ENCODE data around the gene SCNN1B. TPM values are rescaled to one million over a fixed set of nuclear protein-coding genes. Genes with fewer than 3 reads are reported as not detected.
A peak's percentile ranks its signal among the peaks of the same experiment; 100 is the strongest.
"Not testable (repeated sequence)": the region's sequence is repeated elsewhere in the genome, so short reads cannot be mapped to it uniquely, and the experiment has no call there.

SCNN1B gene
- total RNA-seq, 2 donors from 2014 or later: 9.2 to 11.8 TPM

DNA sequence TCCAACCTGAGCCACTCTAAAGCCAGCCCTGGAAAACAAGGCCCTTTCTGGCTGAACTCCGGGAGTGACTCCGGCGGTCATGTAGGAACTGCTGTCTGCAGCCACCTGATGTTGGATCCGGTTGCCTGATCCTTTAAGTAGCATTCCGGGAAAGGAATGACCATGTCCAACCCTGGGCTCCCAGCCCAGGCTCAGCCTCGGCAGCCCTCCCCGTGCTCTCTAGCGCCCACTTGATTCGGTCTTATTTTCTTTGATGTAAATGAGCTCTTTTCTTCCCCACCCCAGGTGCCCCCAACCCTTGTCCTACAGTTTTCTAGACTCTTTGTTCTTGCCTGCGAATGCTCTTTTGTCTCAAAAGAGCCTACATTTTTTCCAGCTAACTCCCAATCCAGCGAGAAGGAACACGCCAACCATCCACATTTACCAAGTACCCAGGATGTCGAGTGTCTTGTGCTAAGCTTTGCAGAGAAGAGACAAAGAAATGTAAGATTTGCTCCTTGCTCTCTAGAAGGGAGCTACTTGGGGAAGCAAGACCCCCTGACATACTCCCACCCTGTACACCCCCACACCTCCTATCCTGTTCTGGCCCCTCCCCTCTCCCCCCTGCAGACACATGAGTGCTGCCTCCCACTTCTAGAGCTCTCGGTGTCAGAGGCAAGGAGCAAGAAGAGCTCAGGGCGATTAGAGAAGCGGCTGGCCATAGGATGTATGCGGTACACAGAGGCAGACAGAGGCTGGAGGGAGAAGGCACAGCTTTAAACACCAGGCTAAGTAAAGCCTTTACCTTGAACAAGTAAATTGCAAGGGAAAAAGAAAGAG is 97.1 kb downstream of the SCNN1B start:
- TF ChIP-seq, protein P1, sequence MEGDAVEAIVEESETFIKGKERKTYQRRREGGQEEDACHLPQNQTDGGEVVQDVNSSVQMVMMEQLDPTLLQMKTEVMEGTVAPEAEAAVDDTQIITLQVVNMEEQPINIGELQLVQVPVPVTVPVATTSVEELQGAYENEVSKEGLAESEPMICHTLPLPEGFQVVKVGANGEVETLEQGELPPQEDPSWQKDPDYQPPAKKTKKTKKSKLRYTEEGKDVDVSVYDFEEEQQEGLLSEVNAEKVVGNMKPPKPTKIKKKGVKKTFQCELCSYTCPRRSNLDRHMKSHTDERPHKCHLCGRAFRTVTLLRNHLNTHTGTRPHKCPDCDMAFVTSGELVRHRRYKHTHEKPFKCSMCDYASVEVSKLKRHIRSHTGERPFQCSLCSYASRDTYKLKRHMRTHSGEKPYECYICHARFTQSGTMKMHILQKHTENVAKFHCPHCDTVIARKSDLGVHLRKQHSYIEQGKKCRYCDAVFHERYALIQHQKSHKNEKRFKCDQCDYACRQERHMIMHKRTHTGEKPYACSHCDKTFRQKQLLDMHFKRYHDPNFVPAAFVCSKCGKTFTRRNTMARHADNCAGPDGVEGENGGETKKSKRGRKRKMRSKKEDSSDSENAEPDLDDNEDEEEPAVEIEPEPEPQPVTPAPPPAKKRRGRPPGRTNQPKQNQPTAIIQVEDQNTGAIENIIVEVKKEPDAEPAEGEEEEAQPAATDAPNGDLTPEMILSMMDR (IDR thresholded peaks at IDR 0.05): no peak
- TF ChIP-seq POLR2AphosphoS5 (IDR thresholded peaks at IDR 0.05): peak; percentile 59
- no peak for TF ChIP-seq POLR2A (IDR thresholded peaks at IDR 0.05)
- H3K27me3 ChIP-seq (replicated peaks; ENCODE audit: insufficient read depth): no peaks in the 10 kb centered on the region
- intact Hi-C loops (cut with DNase I): no loop called here
- peak; percentile 29 for DNase-seq (ENCODE audit: low spot score)
- no peaks in the 10 kb centered on the region for H3K9me3 ChIP-seq
- no peaks in the 10 kb centered on the region for H3K4me1 ChIP-seq (replicated peaks)
- no peak overlapping the region for H3K4me3 ChIP-seq
- no peak overlapping the region for H3K27ac ChIP-seq
- WGBS: 59% methylated on average over 17 of the region's 17 CpGs
- H3K36me3 ChIP-seq: peaks cover 0 to 13% of the 10 kb centered on the region in 2 donors

DNA sequence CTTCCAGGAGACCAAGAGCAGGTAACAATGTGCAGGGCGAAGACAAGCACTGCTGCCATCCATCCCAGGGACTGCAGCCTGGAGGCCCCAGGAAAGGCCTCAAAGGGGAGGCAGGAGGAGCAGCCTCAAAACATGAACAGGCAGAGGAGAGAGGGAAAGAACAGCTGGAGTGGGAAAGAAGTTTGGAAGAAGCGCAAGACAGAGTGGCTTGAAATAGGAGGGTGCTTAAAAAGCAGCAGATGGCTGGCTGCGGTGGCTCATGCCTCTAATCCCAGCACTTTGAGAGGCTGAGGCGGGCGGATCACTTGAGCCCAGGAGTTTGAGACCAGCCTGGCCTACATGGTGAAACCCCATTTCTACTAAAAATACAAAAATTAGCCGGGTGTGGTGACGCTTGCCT is 98.3 kb downstream of the SCNN1B start:
- WGBS: 96% methylated on average over 7 of the region's 7 CpGs
- peaks cover 0 to 14% of the 10 kb centered on the region in 2 donors for H3K36me3 ChIP-seq
- H3K27ac ChIP-seq; H3K9me3 ChIP-seq; H3K4me3 ChIP-seq; DNase-seq (ENCODE audit: low spot score); H3K4me1 ChIP-seq (replicated peaks); intact Hi-C loops (cut with DNase I); H3K27me3 ChIP-seq (replicated peaks; ENCODE audit: insufficient read depth): not testable (repeated sequence)

DNA sequence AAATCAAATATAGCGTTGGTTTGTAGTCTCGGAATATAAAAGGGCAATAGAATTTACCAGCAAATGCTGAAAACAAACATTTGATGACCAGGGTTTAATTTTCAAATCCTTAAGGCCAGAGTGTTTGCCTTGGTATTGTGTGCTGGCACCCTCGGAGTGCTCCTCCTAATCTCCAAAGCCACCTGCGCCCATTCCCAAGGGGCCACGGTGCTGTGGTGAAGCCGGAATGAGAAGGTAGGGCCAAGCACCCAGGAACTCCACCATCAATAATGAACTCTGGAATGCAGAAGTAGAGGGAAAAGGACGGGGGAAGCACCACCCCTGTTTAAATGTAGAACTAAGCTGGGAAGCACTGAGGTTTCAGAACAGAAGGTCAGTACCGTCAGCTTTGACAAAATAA is 99.0 kb downstream of the SCNN1B start:
- intact Hi-C loops (cut with DNase I): no loop called here
- H3K9me3 ChIP-seq: no peaks in the 10 kb centered on the region
- 89% methylated on average over 8 of the region's 8 CpGs for WGBS
- H3K4me1 ChIP-seq (replicated peaks): no peaks in the 10 kb centered on the region
- H3K36me3 ChIP-seq: peaks cover 0 to 20% of the 10 kb centered on the region in 2 donors
- DNase-seq (ENCODE audit: low spot score): no peak
- H3K4me3 ChIP-seq: no peak overlapping the region
- no peak overlapping the region for H3K27ac ChIP-seq
- no peak for TF ChIP-seq POLR2AphosphoS5 (IDR thresholded peaks at IDR 0.05)
- TF ChIP-seq, protein P1 (IDR thresholded peaks at IDR 0.05): no peak
- H3K27me3 ChIP-seq (replicated peaks; ENCODE audit: insufficient read depth): no peaks in the 10 kb centered on the region

DNA sequence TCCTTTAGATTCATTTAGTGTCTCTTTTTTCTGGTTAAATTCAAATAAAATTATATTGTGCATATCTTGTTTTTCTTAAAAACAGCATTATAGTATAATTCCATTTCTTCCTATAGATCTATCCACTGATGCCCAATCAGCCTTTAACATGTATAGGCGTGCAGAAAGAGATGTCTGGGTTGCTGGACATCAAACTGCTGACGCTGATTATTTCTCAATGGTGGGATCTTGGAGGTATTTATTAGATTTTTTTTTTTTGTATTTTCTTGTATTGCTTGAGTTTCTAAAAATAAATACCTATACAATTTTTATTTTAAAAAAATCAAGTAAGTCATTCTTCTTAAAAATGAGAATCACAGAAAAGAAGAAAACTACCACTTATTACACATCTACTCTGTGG is 100.0 kb downstream of the SCNN1B start:
- no peak overlapping the region for H3K4me3 ChIP-seq
- no peak for DNase-seq (ENCODE audit: low spot score)
- H3K27me3 ChIP-seq (replicated peaks; ENCODE audit: insufficient read depth): no peaks in the 10 kb centered on the region
- no peak overlapping the region for H3K27ac ChIP-seq
- WGBS: 97% methylated on average over 2 of the region's 2 CpGs
- H3K4me1 ChIP-seq (replicated peaks): no peaks in the 10 kb centered on the region
- H3K9me3 ChIP-seq: no peaks in the 10 kb centered on the region
- intact Hi-C loops (cut with DNase I): no loop called here
- peaks cover 0 to 19% of the 10 kb centered on the region in 2 donors for H3K36me3 ChIP-seq
- TF ChIP-seq, protein P1 (IDR thresholded peaks at IDR 0.05): no peak
- TF ChIP-seq POLR2AphosphoS5 (IDR thresholded peaks at IDR 0.05) (no peak), POLR2A (IDR thresholded peaks at IDR 0.05) (no peak)

DNA sequence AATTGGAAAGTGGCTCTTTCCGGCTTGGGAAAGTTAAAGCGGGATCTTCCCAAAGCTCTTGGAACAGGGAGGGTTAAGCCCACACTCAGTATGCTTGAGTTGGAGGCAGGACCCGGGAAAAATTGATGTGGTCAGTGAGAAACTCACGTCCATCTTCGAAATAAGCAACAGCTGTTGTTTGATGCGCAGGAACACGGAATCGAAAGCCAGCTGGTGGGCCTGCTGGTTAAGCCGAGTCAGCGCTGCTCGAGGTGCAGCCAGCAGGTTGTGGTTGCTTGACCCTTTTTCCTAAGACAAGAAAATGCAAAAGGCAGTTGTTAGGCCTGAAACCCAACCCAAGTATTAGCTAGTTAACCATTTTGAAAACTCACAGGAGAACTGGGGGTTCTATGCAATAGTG is 101.4 kb downstream of the SCNN1B start:
- H3K27me3 ChIP-seq (replicated peaks; ENCODE audit: insufficient read depth): no peaks in the 10 kb centered on the region
- no peak for DNase-seq (ENCODE audit: low spot score)
- H3K9me3 ChIP-seq: no peaks in the 10 kb centered on the region
- intact Hi-C loops (cut with DNase I): no loop called here
- no peak overlapping the region for H3K27ac ChIP-seq
- H3K4me1 ChIP-seq (replicated peaks): no peaks in the 10 kb centered on the region
- H3K36me3 ChIP-seq: peaks cover 0 to 6% of the 10 kb centered on the region in 2 donors
- WGBS: 82% methylated on average over 11 of the region's 11 CpGs
- H3K4me3 ChIP-seq: no peak overlapping the region
- TF ChIP-seq, protein P1 (IDR thresholded peaks at IDR 0.05): no peak
- no peak for TF ChIP-seq POLR2AphosphoS5 (IDR thresholded peaks at IDR 0.05)
- TF ChIP-seq POLR2A (IDR thresholded peaks at IDR 0.05): no peak
